ENCODE data around the gene TRDMT1. TPM values are rescaled to one million over a fixed set of nuclear protein-coding genes. Genes with fewer than 3 reads are reported as not detected.
A peak's percentile ranks its signal among the peaks of the same experiment; 100 is the strongest.

TRDMT1 gene
- total and polyA plus RNA-seq, 2 experiments from 2014 or later, result 3.5 to 4.2 TPM

- TF ChIP-seq CTCF (IDR thresholded peaks at IDR 0.05; ENCODE audit: poor library complexity), result no peak
- no peak for TF ChIP-seq EZH2phosphoT487 (IDR thresholded peaks at IDR 0.05; ENCODE audit: low read depth, severe bottlenecking, unreplicated experiment)
- no peak for TF ChIP-seq EZH2 (IDR thresholded peaks at IDR 0.05; ENCODE audit: borderline replicate concordance)
- Histone ChIP-seq H3K36me3 (replicated peaks; ENCODE audit: insufficient read depth, low read depth) (no peaks in the 10 kb centered on the region), H3K4me1 (ENCODE audit: insufficient read depth) (peaks cover 14% of the 10 kb centered on the region), H4K20me1 (ENCODE audit: insufficient read depth, poor library complexity, severe bottlenecking) (peaks cover 41% of the 10 kb centered on the region), H3K4me2 (no peak overlapping the region), H3K9me2 (replicated peaks; ENCODE audit: insufficient read depth) (no peaks in the 10 kb centered on the region), H3K79me2 (peaks cover 14% of the 10 kb centered on the region), H3K9me3 (ENCODE audit: low read depth) (no peaks in the 10 kb centered on the region), H3K27ac (no peak overlapping the region), H3K4me3 (no peak overlapping the region), H3K27me3 (no peaks in the 10 kb centered on the region), H2AFZ (no peak overlapping the region)
- WGBS (ENCODE audit: low lambda C conversion rate, missing lambda C conversion rate), result 83% methylated on average over 1 of the region's 1 CpG
- no peak for DNase-seq (ENCODE audit: low spot score)
These were observed 35.1 kb upstream of the TRDMT1 start for GRCh38 chr10:17236468-17237148.

GRCh38 chr10:17235136-17235535 is 33.7 kb upstream of the TRDMT1 start:
- no peak for DNase-seq (ENCODE audit: low spot score)
- peaks cover 14% of the 10 kb centered on the region for H3K4me1 ChIP-seq (ENCODE audit: insufficient read depth)
- peaks cover 27% of the 10 kb centered on the region for H3K79me2 ChIP-seq
- TF ChIP-seq EZH2phosphoT487 (IDR thresholded peaks at IDR 0.05; ENCODE audit: low read depth, severe bottlenecking, unreplicated experiment) (no peak), CTCF (IDR thresholded peaks at IDR 0.05; ENCODE audit: poor library complexity) (no peak), EZH2 (IDR thresholded peaks at IDR 0.05; ENCODE audit: borderline replicate concordance) (no peak)
- no peak overlapping the region for H3K4me2 ChIP-seq
- no peak overlapping the region for H3K27ac ChIP-seq
- WGBS (ENCODE audit: low lambda C conversion rate, missing lambda C conversion rate), result 82% methylated on average over 8 of the region's 8 CpGs
- peaks cover 3% of the 10 kb centered on the region for H3K36me3 ChIP-seq (replicated peaks; ENCODE audit: insufficient read depth, low read depth)
- no peaks in the 10 kb centered on the region for H3K9me3 ChIP-seq (ENCODE audit: low read depth)
- no peak overlapping the region for H2AFZ ChIP-seq
- H3K27me3 ChIP-seq, result no peaks in the 10 kb centered on the region
- H3K9me2 ChIP-seq (replicated peaks; ENCODE audit: insufficient read depth), result no peaks in the 10 kb centered on the region
- peaks cover 53% of the 10 kb centered on the region for H4K20me1 ChIP-seq (ENCODE audit: insufficient read depth, poor library complexity, severe bottlenecking)
- no peak overlapping the region for H3K4me3 ChIP-seq

- Histone ChIP-seq H2AFZ (no peak overlapping the region), H3K4me1 (ENCODE audit: insufficient read depth) (peaks cover 14% of the 10 kb centered on the region), H3K9me3 (ENCODE audit: low read depth) (no peaks in the 10 kb centered on the region), H3K36me3 (replicated peaks; ENCODE audit: insufficient read depth, low read depth) (peaks cover 3% of the 10 kb centered on the region), H3K27me3 (no peaks in the 10 kb centered on the region), H4K20me1 (ENCODE audit: insufficient read depth, poor library complexity, severe bottlenecking) (peaks cover 53% of the 10 kb centered on the region), H3K9me2 (replicated peaks; ENCODE audit: insufficient read depth) (no peaks in the 10 kb centered on the region), H3K79me2 (peaks cover 32% of the 10 kb centered on the region), H3K27ac (no peak overlapping the region), H3K4me2 (peak overlapping the region; percentile 36), H3K4me3 (no peak overlapping the region)
- DNase-seq (ENCODE audit: low spot score), result no peak
- TF ChIP-seq EZH2 (IDR thresholded peaks at IDR 0.05; ENCODE audit: borderline replicate concordance), result no peak
- TF ChIP-seq EZH2phosphoT487 (IDR thresholded peaks at IDR 0.05; ENCODE audit: low read depth, severe bottlenecking, unreplicated experiment), result no peak
- TF ChIP-seq CTCF (IDR thresholded peaks at IDR 0.05; ENCODE audit: poor library complexity), result no peak
- 97% methylated on average over 5 of the region's 5 CpGs for WGBS (ENCODE audit: low lambda C conversion rate, missing lambda C conversion rate)
These were observed 33.0 kb upstream of the TRDMT1 start for GRCh38 chr10:17234431-17234945.
